SK-N-SH treated with all-trans-retinoic acid at 6 μM for 48 hours (cell line): ENCODE results near the gene HSDL1.

ENCODE experiments used
- ARNTL ChIP-seq: fragments of 450-650 bp; formaldehyde crosslinking; IDR thresholded peaks from 2 replicates; pipeline ENCODE4 v1.5.0; 2020; ENCODE audit warnings: low read depth, mild to moderate bottlenecking, moderate library complexity, borderline replicate concordance
- BACH2 ChIP-seq: fragments of 250-450 bp; sonication (Bioruptor Pico); IDR thresholded peaks from 2 replicates; pipeline ENCODE4 v1.9.0; 2021; ENCODE audit warnings: mild to moderate bottlenecking, borderline replicate concordance
- ISL1 ChIP-seq: fragments of 250-450 bp; sonication (Bioruptor Pico); IDR thresholded peaks from 2 replicates; pipeline ENCODE4 v2.1.2; 2022; ENCODE audit warnings: mild to moderate bottlenecking, moderate library complexity
- OSR1 ChIP-seq: fragments of 250-450 bp; sonication (Bioruptor Pico); IDR thresholded peaks from 2 replicates; pipeline ENCODE4 v1.8.0; 2022; ENCODE audit warnings: moderate library complexity, mild to moderate bottlenecking, inconsistent platforms
- PATZ1 ChIP-seq: fragments of 250-450 bp; sonication (Bioruptor Pico); IDR thresholded peaks from 2 replicates; pipeline ENCODE4 v1.8.0; 2020; ENCODE audit warnings: mild to moderate bottlenecking, moderate library complexity, borderline replicate concordance
- POU6F1 ChIP-seq: fragments of 250-450 bp; sonication (Bioruptor Pico); IDR thresholded peaks from 2 replicates; pipeline ENCODE4 v1.8.0; 2021; ENCODE audit warnings: low read depth, mild to moderate bottlenecking, moderate library complexity, borderline replicate concordance
- PPARA ChIP-seq: fragments of 250-450 bp; sonication (Bioruptor Pico); IDR thresholded peaks from 2 replicates; pipeline ENCODE4 v1.5.0; 2020; ENCODE audit warnings: mild to moderate bottlenecking, borderline replicate concordance
- RARB ChIP-seq: fragments of 250-450 bp; sonication (Bioruptor Pico); IDR thresholded peaks from 2 replicates; pipeline ENCODE4 v1.8.0; 2021; ENCODE audit warnings: mild to moderate bottlenecking, moderate library complexity
- TOX ChIP-seq: fragments of 250-450 bp; sonication (Bioruptor Pico); IDR thresholded peaks from 2 replicates; pipeline ENCODE4 v1.8.0; 2021; ENCODE audit warnings: mild to moderate bottlenecking, moderate library complexity, borderline replicate concordance
- TSHZ2 ChIP-seq: fragments of 250-450 bp; sonication (Bioruptor Pico); IDR thresholded peaks from 2 replicates; pipeline ENCODE4 v1.5.0; 2020; ENCODE audit warnings: mild to moderate bottlenecking, moderate library complexity
- ZFP3 ChIP-seq: fragments of 250-450 bp; sonication (Bioruptor Pico); IDR thresholded peaks from 2 replicates; pipeline ENCODE4 v1.5.0; 2020; ENCODE audit warnings: mild to moderate bottlenecking, moderate library complexity
- ZFP30 ChIP-seq: fragments of 450-650 bp; formaldehyde crosslinking; IDR thresholded peaks from 2 replicates; pipeline ENCODE4 v1.5.0; 2022; ENCODE audit warnings: mild to moderate bottlenecking, moderate library complexity

- no peak for TF ChIP-seq ARNTL (CRISPR knock-in tag)
- no peak for TF ChIP-seq OSR1
- TF ChIP-seq PATZ1 (CRISPR knock-in tag), result no peak
- TF ChIP-seq TSHZ2 (CRISPR knock-in tag), result no peak
- TF ChIP-seq PPARA (CRISPR knock-in tag), result no peak
- no peak for TF ChIP-seq BACH2 (CRISPR knock-in tag)
- no peak for TF ChIP-seq ISL1 (CRISPR knock-in tag)
- TF ChIP-seq ZFP3 (CRISPR knock-in tag), result no peak
- no peak for TF ChIP-seq TOX
- no peak; the same call in 1 of the 2 replicates for TF ChIP-seq ZFP30 (CRISPR knock-in tag)
- TF ChIP-seq POU6F1, result no peak
- no peak for TF ChIP-seq RARB (CRISPR knock-in tag)
Observed at GRCh38 chr16:84175350-84176081, 30.5 kb upstream of the HSDL1 start.
